ENCODE measurements around the gene ZNF280C. TPM values are rescaled to one million over a fixed set of nuclear protein-coding genes. Genes with fewer than 3 reads are reported as not detected.

The ZNF280C gene
- 52.7 and 65.0 TPM in 2 replicates for total RNA-seq (2014; rRNA removed; shearing (Covaris generic))

GRCh38 chrX:130268449-130269170 is at the start of gene ZNF280C:
Gene ZNF280C (minus strand): TSS chrX:130268899. CDS start chrX:130260449, 8,450 bp downstream.
- no peaks in the 10 kb centered on the region for H3K36me3 ChIP-seq (replicated peaks; ENCODE audit: control insufficient read depth, insufficient read depth, low read length)
- peak within 1 kb of the TSS; percentile 82 for H3K4me3 ChIP-seq (ENCODE audit: insufficient read depth, low read depth, low read length)
- peak; percentile 88 for DNase-seq

GRCh38 chrX:130304587-130305368 is 36.1 kb upstream of the ZNF280C start:
- DNase-seq = peak; percentile 38
- H3K4me3 ChIP-seq (ENCODE audit: insufficient read depth, low read depth, low read length) = no peak overlapping the region
- H3K36me3 ChIP-seq (replicated peaks; ENCODE audit: control insufficient read depth, insufficient read depth, low read length) = no peaks in the 10 kb centered on the region
- H3K27me3 ChIP-seq (ENCODE audit: control insufficient read depth, insufficient read depth, low read length) = no peaks in the 10 kb centered on the region

More at GRCh38 chrX:130268449-130269170, at the start of gene ZNF280C:
- H3K27me3 ChIP-seq (ENCODE audit: control insufficient read depth, insufficient read depth, low read length) = no peaks in the 10 kb centered on the region

- Histone ChIP-seq H3K4me3 (ENCODE audit: insufficient read depth, low read depth, low read length) (no peak overlapping the region), H3K36me3 (replicated peaks; ENCODE audit: control insufficient read depth, insufficient read depth, low read length) (no peaks in the 10 kb centered on the region), H3K27me3 (ENCODE audit: control insufficient read depth, insufficient read depth, low read length) (no peaks in the 10 kb centered on the region)
- DNase-seq = no peak
Measured at GRCh38 chrX:130301977-130302376, 33.3 kb upstream of the ZNF280C start.

- H3K36me3 ChIP-seq (replicated peaks; ENCODE audit: control insufficient read depth, insufficient read depth, low read length) = no peaks in the 10 kb centered on the region
- no peak for DNase-seq
- no peaks in the 10 kb centered on the region for H3K27me3 ChIP-seq (ENCODE audit: control insufficient read depth, insufficient read depth, low read length)
Measured at GRCh38 chrX:130301405-130301804, 32.7 kb upstream of the ZNF280C start.

GRCh38 chrX:130300010-130300282 is 31.2 kb upstream of the ZNF280C start:
- no peaks in the 10 kb centered on the region for H3K27me3 ChIP-seq (ENCODE audit: control insufficient read depth, insufficient read depth, low read length)
- no peaks in the 10 kb centered on the region for H3K36me3 ChIP-seq (replicated peaks; ENCODE audit: control insufficient read depth, insufficient read depth, low read length)
- H3K4me3 ChIP-seq (ENCODE audit: insufficient read depth, low read depth, low read length) = no peak overlapping the region
- no peak for DNase-seq

More at GRCh38 chrX:130301405-130301804, 32.7 kb upstream of the ZNF280C start:
- no peak overlapping the region for H3K4me3 ChIP-seq (ENCODE audit: insufficient read depth, low read depth, low read length)

GRCh38 chrX:130299279-130300009 is 30.7 kb upstream of the ZNF280C start:
- Histone ChIP-seq H3K36me3 (replicated peaks; ENCODE audit: control insufficient read depth, insufficient read depth, low read length) (no peaks in the 10 kb centered on the region), H3K27me3 (ENCODE audit: control insufficient read depth, insufficient read depth, low read length) (no peaks in the 10 kb centered on the region), H3K4me3 (ENCODE audit: insufficient read depth, low read depth, low read length) (no peak overlapping the region)
- peak; percentile 39 for DNase-seq

- no peaks in the 10 kb centered on the region for H3K27me3 ChIP-seq (ENCODE audit: control insufficient read depth, insufficient read depth, low read length)
Measured at GRCh38 chrX:130296743-130297142, 28.0 kb upstream of the ZNF280C start.

GRCh38 chrX:130296297-130296678 is 27.6 kb upstream of the ZNF280C start:
- Histone ChIP-seq H3K4me3 (ENCODE audit: insufficient read depth, low read depth, low read length) (no peak overlapping the region), H3K27me3 (ENCODE audit: control insufficient read depth, insufficient read depth, low read length) (no peaks in the 10 kb centered on the region), H3K36me3 (replicated peaks; ENCODE audit: control insufficient read depth, insufficient read depth, low read length) (no peaks in the 10 kb centered on the region)
- no peak for DNase-seq

More at GRCh38 chrX:130296743-130297142, 28.0 kb upstream of the ZNF280C start:
- Histone ChIP-seq H3K4me3 (ENCODE audit: insufficient read depth, low read depth, low read length) (no peak overlapping the region), H3K36me3 (replicated peaks; ENCODE audit: control insufficient read depth, insufficient read depth, low read length) (no peaks in the 10 kb centered on the region)
- DNase-seq = no peak

- no peak overlapping the region for H3K4me3 ChIP-seq (ENCODE audit: insufficient read depth, low read depth, low read length)
- no peaks in the 10 kb centered on the region for H3K36me3 ChIP-seq (replicated peaks; ENCODE audit: control insufficient read depth, insufficient read depth, low read length)
- no peak for DNase-seq
- no peaks in the 10 kb centered on the region for H3K27me3 ChIP-seq (ENCODE audit: control insufficient read depth, insufficient read depth, low read length)
Measured at GRCh38 chrX:130295519-130296296, 27.0 kb upstream of the ZNF280C start.

GRCh38 chrX:130287071-130287770 is 18.5 kb upstream of the ZNF280C start:
- Histone ChIP-seq H3K4me3 (ENCODE audit: insufficient read depth, low read depth, low read length) (no peak overlapping the region), H3K36me3 (replicated peaks; ENCODE audit: control insufficient read depth, insufficient read depth, low read length) (no peaks in the 10 kb centered on the region), H3K27me3 (ENCODE audit: control insufficient read depth, insufficient read depth, low read length) (no peaks in the 10 kb centered on the region)
- no peak for DNase-seq

GRCh38 chrX:130285710-130286109 is 17.0 kb upstream of the ZNF280C start:
- Histone ChIP-seq H3K4me3 (ENCODE audit: insufficient read depth, low read depth, low read length) (no peak overlapping the region), H3K27me3 (ENCODE audit: control insufficient read depth, insufficient read depth, low read length) (no peaks in the 10 kb centered on the region), H3K36me3 (replicated peaks; ENCODE audit: control insufficient read depth, insufficient read depth, low read length) (no peaks in the 10 kb centered on the region)
- no peak for DNase-seq

- H3K27me3 ChIP-seq (ENCODE audit: control insufficient read depth, insufficient read depth, low read length) = no peaks in the 10 kb centered on the region
- H3K4me3 ChIP-seq (ENCODE audit: insufficient read depth, low read depth, low read length) = no peak overlapping the region
- no peaks in the 10 kb centered on the region for H3K36me3 ChIP-seq (replicated peaks; ENCODE audit: control insufficient read depth, insufficient read depth, low read length)
- DNase-seq = no peak
Measured at GRCh38 chrX:130285069-130285620, 16.4 kb upstream of the ZNF280C start.

- H3K4me3 ChIP-seq (ENCODE audit: insufficient read depth, low read depth, low read length) = no peak overlapping the region
- no peak for DNase-seq
- H3K27me3 ChIP-seq (ENCODE audit: control insufficient read depth, insufficient read depth, low read length) = no peaks in the 10 kb centered on the region
- H3K36me3 ChIP-seq (replicated peaks; ENCODE audit: control insufficient read depth, insufficient read depth, low read length) = no peaks in the 10 kb centered on the region
Measured at GRCh38 chrX:130282151-130282550, 13.5 kb upstream of the ZNF280C start.
